Hair follicle dermal papilla cell (primary cell): ENCODE data around the gene HBA2. TPM values are rescaled to one million over a fixed set of nuclear protein-coding genes. Genes with fewer than 3 reads are reported as not detected.

ENCODE experiments used
- small RNA-seq: library from RNA; depleted of rRNA; stranded (forward); fragments of <200 nt; gene quantifications from one replicate; pipeline ENCODE3, GENCODE V24; 2012
- total RNA-seq: library from RNA; depleted of rRNA; stranded (reverse); fragments of >200 nt; gene quantifications from 2 replicates; pipeline ENCODE4 v1.2.3, GENCODE V29; 2012

Gene HBA2
- total RNA-seq = not detected in 2 replicates

GRCh38 chr16:172374-172941 is at the start of gene HBA2:
TSS of gene HBA2 (plus strand) at chr16:172876. CDS start at chr16:172913, 37 bp downstream.

GRCh38 chr16:152141-153128 is 20.2 kb upstream of the HBA2 start, which contains the start of gene HBZ:
TSS of gene HBZ (plus strand) at chr16:152644. CDS start at chr16:152910, 266 bp downstream.

GRCh38 chr16:165539-166374 is 6.9 kb upstream of the HBA2 start, which contains the start of gene HBM:
TSS of gene HBM (plus strand) at chr16:165978. CDS start at chr16:165998, 20 bp downstream.

GRCh38 chr16:176477-177382 is 4.1 kb downstream of the HBA2 start, which contains the start of gene HBA1:
TSS of gene HBA1 (plus strand) at chr16:176680. CDS start at chr16:176717, 37 bp downstream.

GRCh38 chr16:180101-180675 is 7.5 kb downstream of the HBA2 start, which contains the start of gene HBQ1:
TSS of gene HBQ1 (plus strand) at chr16:180459. CDS start at chr16:180487, 28 bp downstream.

Small RNA genes within 50 kb of the gene (small RNA-seq; reads per million reads assigned to genes)
- gene RF00019 = not detected

Other genes with a start within 250 kb of the HBA2 start
- 0.97 and 1.1 TPM in 2 replicates for gene POLR3K, start 119.3 kb upstream of the HBA2 start, total RNA-seq
- gene SNRNP25, start 119.0 kb upstream of the HBA2 start, total RNA-seq = 9.0 and 9.6 TPM in 2 replicates
- gene RHBDF1, start 100.2 kb upstream of the HBA2 start, total RNA-seq = 42.4 and 44.0 TPM in 2 replicates
- gene MPG, start 94.7 kb upstream of the HBA2 start, total RNA-seq = 133 and 153 TPM in 2 replicates
- 10.0 and 14.8 TPM in 2 replicates for gene NPRL3, start 34.2 kb upstream of the HBA2 start, total RNA-seq
- gene HBZ, start 20.2 kb upstream of the HBA2 start, total RNA-seq = not detected in 2 replicates
- gene HBM, start 6.9 kb upstream of the HBA2 start, total RNA-seq = not detected in 2 replicates
- not detected in 2 replicates for gene HBA1, start 3.8 kb downstream of the HBA2 start, total RNA-seq
- gene HBQ1, start 7.6 kb downstream of the HBA2 start, total RNA-seq = not detected in 2 replicates
- 30.8 and 40.6 TPM in 2 replicates for gene LUC7L, start 56.6 kb downstream of the HBA2 start, total RNA-seq
- 84.5 and 89.4 TPM in 2 replicates for gene FAM234A, start 61.9 kb downstream of the HBA2 start, total RNA-seq
- gene RGS11, start 103.1 kb downstream of the HBA2 start, total RNA-seq = 2.2 and 3.2 TPM in 2 replicates
- gene ARHGDIG, start 107.7 kb downstream of the HBA2 start, total RNA-seq = not detected in 2 replicates
- not detected in 2 replicates for gene PDIA2, start 110.3 kb downstream of the HBA2 start, total RNA-seq
- gene AXIN1, start 179.8 kb downstream of the HBA2 start, total RNA-seq = 20.0 and 28.6 TPM in 2 replicates
- gene MRPL28, start 197.7 kb downstream of the HBA2 start, total RNA-seq = 54.7 and 57.2 TPM in 2 replicates
- 46.3 and 54.8 TPM in 2 replicates for gene PGAP6, start 209.1 kb downstream of the HBA2 start, total RNA-seq
- gene NME4, start 224.3 kb downstream of the HBA2 start, total RNA-seq = 122 and 127 TPM in 2 replicates
- gene DECR2, start 229.0 kb downstream of the HBA2 start, total RNA-seq = 25.0 and 25.2 TPM in 2 replicates